H1 (cell line): ENCODE results near the gene SPRN. TPM values are rescaled to one million over a fixed set of nuclear protein-coding genes. Genes with fewer than 3 reads are reported as not detected.

Source experiments
- BACH1 ChIP-seq: IDR thresholded peaks from 2 replicates; pipeline ENCODE4 v1.6.1; 2012; ENCODE audit warnings: low read length, improper control_type of control experiment
- EGR1 ChIP-seq: IDR thresholded peaks from 2 replicates; pipeline ENCODE4 v1.6.1; 2011; ENCODE audit warnings: low read depth, low read length, borderline replicate concordance
- KDM4A ChIP-seq: IDR thresholded peaks from one replicate; pipeline ENCODE4 v1.7.1; 2012; ENCODE audit warnings: low read depth, mild to moderate bottlenecking, moderate library complexity, low read length, inconsistent platforms; ENCODE audit not compliant: severe bottlenecking
- MAFK ChIP-seq: IDR thresholded peaks from 2 replicates; pipeline ENCODE4 v1.6.1; 2012; ENCODE audit warnings: low read depth, mild to moderate bottlenecking, improper control_type of control experiment, low read length
- SP2 ChIP-seq: IDR thresholded peaks from 2 replicates; pipeline ENCODE4 v1.6.1; 2012; ENCODE audit warnings: mild to moderate bottlenecking, low read length, inconsistent platforms
- SP4 ChIP-seq: IDR thresholded peaks from 2 replicates; pipeline ENCODE4 v1.6.1; 2012; ENCODE audit warnings: low read length, inconsistent platforms
- TAF1 ChIP-seq: IDR thresholded peaks from 2 replicates; pipeline ENCODE4 v1.6.1; 2011; ENCODE audit warnings: mild to moderate bottlenecking, low read depth, low read length
- polyA plus RNA-seq, 7 experiments: library from polyadenylated mRNA; depleted of rRNA in 3 of 7; stranded (reverse) in 5 of 7; unstranded in 2 of 7; fragments of >200 nt in 5 of 7; fragments of 200-250 nt in 2 of 7; gene quantifications; 1 replicate in 5 of 7; 2 replicates in 1 of 7; 4 replicates in 1 of 7; pipeline versions ENCODE4 v1.2.1 to v1.2.3, GENCODE V29; 2011 to 2013; ENCODE audit warnings: missing spikeins in 2 of 7, mixed read lengths in 2 of 7
- total RNA-seq: library from RNA; stranded (reverse); fragmentation: NEBNext Ultra II Directional; extraction: Animal tissue kit (Norgen Biotek cat#: 25700); gene quantifications from 2 replicates; pipeline ENCODE4 v1.2.1, GENCODE V29; 2021
- TF ChIP-seq, protein P1 (sequence below): fragments of 300-600 bp; sonication (generic); IDR thresholded peaks from 2 replicates; pipeline ENCODE4 v1.7.1; 2012; ENCODE audit warnings: low read length, moderate library complexity, mild to moderate bottlenecking, inconsistent platforms; ENCODE audit not compliant: insufficient replicate concordance
- TF ChIP-seq, protein P2 (sequence below): IDR thresholded peaks from 2 replicates; pipeline ENCODE4 v1.6.1; 2012; ENCODE audit warnings: low read length, inconsistent platforms

Gene SPRN
- total and polyA plus RNA-seq, 2 of the 8 experiments (the other 6 are each of a cell fraction or from before 2014, with no cell fraction given) = 0.23 to 0.24 TPM

DNA sequence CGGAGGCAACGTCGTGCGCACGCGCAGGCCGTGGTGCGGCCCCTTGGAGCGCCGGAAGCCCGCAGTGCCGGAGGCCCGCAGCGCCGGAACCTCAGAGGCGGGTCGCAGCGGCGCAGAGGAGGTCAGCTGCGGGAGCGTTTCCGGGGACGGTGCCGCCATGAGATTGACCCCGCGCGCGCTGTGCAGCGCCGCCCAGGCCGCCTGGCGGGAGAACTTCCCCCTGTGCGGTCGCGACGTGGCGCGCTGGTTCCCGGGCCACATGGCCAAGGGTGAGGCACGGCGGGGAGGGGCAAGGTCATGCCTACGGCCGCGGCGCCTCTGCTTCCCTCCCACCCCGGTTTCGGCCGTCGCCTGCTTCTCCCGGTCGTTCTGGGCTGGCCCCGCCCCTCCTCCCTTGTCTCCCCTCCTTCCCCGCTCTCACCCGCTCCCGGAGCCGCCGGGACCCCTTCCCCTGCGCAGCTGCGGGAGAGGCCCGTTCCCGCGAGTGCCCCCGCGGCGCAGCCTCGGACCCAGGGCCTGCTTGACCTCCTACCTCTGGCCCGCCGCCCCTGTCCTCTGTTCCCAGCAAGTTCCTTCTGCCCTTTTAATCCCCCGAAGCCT, 30.3 kb downstream of the SPRN start, which contains the start of gene MTG1 (continued):
- TF ChIP-seq, protein P1, sequence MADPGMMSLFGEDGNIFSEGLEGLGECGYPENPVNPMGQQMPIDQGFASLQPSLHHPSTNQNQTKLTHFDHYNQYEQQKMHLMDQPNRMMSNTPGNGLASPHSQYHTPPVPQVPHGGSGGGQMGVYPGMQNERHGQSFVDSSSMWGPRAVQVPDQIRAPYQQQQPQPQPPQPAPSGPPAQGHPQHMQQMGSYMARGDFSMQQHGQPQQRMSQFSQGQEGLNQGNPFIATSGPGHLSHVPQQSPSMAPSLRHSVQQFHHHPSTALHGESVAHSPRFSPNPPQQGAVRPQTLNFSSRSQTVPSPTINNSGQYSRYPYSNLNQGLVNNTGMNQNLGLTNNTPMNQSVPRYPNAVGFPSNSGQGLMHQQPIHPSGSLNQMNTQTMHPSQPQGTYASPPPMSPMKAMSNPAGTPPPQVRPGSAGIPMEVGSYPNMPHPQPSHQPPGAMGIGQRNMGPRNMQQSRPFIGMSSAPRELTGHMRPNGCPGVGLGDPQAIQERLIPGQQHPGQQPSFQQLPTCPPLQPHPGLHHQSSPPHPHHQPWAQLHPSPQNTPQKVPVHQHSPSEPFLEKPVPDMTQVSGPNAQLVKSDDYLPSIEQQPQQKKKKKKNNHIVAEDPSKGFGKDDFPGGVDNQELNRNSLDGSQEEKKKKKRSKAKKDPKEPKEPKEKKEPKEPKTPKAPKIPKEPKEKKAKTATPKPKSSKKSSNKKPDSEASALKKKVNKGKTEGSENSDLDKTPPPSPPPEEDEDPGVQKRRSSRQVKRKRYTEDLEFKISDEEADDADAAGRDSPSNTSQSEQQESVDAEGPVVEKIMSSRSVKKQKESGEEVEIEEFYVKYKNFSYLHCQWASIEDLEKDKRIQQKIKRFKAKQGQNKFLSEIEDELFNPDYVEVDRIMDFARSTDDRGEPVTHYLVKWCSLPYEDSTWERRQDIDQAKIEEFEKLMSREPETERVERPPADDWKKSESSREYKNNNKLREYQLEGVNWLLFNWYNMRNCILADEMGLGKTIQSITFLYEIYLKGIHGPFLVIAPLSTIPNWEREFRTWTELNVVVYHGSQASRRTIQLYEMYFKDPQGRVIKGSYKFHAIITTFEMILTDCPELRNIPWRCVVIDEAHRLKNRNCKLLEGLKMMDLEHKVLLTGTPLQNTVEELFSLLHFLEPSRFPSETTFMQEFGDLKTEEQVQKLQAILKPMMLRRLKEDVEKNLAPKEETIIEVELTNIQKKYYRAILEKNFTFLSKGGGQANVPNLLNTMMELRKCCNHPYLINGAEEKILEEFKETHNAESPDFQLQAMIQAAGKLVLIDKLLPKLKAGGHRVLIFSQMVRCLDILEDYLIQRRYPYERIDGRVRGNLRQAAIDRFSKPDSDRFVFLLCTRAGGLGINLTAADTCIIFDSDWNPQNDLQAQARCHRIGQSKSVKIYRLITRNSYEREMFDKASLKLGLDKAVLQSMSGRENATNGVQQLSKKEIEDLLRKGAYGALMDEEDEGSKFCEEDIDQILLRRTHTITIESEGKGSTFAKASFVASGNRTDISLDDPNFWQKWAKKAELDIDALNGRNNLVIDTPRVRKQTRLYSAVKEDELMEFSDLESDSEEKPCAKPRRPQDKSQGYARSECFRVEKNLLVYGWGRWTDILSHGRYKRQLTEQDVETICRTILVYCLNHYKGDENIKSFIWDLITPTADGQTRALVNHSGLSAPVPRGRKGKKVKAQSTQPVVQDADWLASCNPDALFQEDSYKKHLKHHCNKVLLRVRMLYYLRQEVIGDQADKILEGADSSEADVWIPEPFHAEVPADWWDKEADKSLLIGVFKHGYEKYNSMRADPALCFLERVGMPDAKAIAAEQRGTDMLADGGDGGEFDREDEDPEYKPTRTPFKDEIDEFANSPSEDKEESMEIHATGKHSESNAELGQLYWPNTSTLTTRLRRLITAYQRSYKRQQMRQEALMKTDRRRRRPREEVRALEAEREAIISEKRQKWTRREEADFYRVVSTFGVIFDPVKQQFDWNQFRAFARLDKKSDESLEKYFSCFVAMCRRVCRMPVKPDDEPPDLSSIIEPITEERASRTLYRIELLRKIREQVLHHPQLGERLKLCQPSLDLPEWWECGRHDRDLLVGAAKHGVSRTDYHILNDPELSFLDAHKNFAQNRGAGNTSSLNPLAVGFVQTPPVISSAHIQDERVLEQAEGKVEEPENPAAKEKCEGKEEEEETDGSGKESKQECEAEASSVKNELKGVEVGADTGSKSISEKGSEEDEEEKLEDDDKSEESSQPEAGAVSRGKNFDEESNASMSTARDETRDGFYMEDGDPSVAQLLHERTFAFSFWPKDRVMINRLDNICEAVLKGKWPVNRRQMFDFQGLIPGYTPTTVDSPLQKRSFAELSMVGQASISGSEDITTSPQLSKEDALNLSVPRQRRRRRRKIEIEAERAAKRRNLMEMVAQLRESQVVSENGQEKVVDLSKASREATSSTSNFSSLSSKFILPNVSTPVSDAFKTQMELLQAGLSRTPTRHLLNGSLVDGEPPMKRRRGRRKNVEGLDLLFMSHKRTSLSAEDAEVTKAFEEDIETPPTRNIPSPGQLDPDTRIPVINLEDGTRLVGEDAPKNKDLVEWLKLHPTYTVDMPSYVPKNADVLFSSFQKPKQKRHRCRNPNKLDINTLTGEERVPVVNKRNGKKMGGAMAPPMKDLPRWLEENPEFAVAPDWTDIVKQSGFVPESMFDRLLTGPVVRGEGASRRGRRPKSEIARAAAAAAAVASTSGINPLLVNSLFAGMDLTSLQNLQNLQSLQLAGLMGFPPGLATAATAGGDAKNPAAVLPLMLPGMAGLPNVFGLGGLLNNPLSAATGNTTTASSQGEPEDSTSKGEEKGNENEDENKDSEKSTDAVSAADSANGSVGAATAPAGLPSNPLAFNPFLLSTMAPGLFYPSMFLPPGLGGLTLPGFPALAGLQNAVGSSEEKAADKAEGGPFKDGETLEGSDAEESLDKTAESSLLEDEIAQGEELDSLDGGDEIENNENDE = no peak
- TF ChIP-seq SP4 (0 out of 2 replicates have a peak, but pooled peaks have one; percentile 80), EGR1 (no peak), MAFK (no peak), SP2 (no peak), KDM4A (peak; percentile 43), BACH1 (no peak), TAF1 (peak; percentile 91)
- TF ChIP-seq, protein P2, sequence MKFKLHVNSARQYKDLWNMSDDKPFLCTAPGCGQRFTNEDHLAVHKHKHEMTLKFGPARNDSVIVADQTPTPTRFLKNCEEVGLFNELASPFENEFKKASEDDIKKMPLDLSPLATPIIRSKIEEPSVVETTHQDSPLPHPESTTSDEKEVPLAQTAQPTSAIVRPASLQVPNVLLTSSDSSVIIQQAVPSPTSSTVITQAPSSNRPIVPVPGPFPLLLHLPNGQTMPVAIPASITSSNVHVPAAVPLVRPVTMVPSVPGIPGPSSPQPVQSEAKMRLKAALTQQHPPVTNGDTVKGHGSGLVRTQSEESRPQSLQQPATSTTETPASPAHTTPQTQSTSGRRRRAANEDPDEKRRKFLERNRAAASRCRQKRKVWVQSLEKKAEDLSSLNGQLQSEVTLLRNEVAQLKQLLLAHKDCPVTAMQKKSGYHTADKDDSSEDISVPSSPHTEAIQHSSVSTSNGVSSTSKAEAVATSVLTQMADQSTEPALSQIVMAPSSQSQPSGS = no peak
